ENCODE results near the gene VSIG8. TPM values are rescaled to one million over a fixed set of nuclear protein-coding genes. Genes with fewer than 3 reads are reported as not detected.

Gene VSIG8
- total and polyA plus RNA-seq, 2 donors (not counting 1 experiment from before 2014, with no cell fraction given), result under 0.01 TPM; not detected in 1

DNA sequence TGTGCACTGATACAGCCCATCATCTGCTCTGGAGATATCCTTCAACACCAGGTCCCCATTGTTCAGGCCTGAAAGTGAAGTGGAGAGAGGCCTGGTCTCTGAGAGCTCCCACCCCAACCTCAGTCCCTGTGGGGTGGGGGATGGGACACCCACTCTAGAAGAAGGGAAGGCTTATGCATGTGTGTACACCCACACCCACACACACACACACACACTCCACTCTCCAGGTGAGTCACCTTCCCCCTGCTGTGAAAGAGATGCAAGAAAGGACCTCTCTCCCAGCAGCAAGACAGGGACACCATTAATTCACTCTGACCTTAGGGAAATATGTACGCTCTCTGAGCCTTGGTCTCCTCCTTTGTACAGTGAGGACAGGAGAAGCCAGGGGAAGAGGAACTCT lies 5.9 kb downstream of the VSIG8 start:
- no peak overlapping the region for H3K9ac ChIP-seq (ENCODE audit: insufficient read depth, low read length)
- no peak overlapping the region for H3K4me3 ChIP-seq (replicated peaks in 1 of 4; ENCODE audit: control extremely low read depth in 1 of 4, insufficient read depth in 1 of 4, low read depth in 3 of 4, low read length in 4 of 4)
- no peak for DNase-seq (ENCODE audit: low read depth in 2 of 2)
- H3K27me3 ChIP-seq (ENCODE audit: control insufficient read depth, insufficient read depth, low read length), result no peaks in the 10 kb centered on the region
- no peaks in the 10 kb centered on the region for H3K36me3 ChIP-seq (ENCODE audit: control insufficient read depth, insufficient read depth, low read length)
- peaks cover 7% of the 10 kb centered on the region for H3K4me1 ChIP-seq (ENCODE audit: control insufficient read depth, extremely low read depth, insufficient read depth, low read length)
- no peaks in the 10 kb centered on the region for H3K9me3 ChIP-seq (ENCODE audit: control insufficient read depth, insufficient read depth, low read depth, low read length)
- no peak overlapping the region for H3K27ac ChIP-seq (ENCODE audit: insufficient read depth, low read length)
- TF ChIP-seq CTCF (conservative IDR thresholded peaks at IDR 0.05 in 1 of 2, IDR thresholded peaks at IDR 0.05 in 1 of 2; ENCODE audit: low read depth in 1 of 2, low read length in 2 of 2) (no peak), EZH2 (IDR thresholded peaks at IDR 0.05; ENCODE audit: low read length, missing control alignments) (no peak)
- no peak overlapping the region for H2AFZ ChIP-seq (ENCODE audit: low read length)
- H3K4me2 ChIP-seq (ENCODE audit: extremely low read depth, insufficient read depth, low read length), result no peak overlapping the region
- no peaks in the 10 kb centered on the region for H3K79me2 ChIP-seq (ENCODE audit: control insufficient read depth, insufficient read depth, low read length)
- H4K20me1 ChIP-seq (ENCODE audit: control insufficient read depth, extremely low read depth, insufficient read depth, low read length), result no peaks in the 10 kb centered on the region

DNA sequence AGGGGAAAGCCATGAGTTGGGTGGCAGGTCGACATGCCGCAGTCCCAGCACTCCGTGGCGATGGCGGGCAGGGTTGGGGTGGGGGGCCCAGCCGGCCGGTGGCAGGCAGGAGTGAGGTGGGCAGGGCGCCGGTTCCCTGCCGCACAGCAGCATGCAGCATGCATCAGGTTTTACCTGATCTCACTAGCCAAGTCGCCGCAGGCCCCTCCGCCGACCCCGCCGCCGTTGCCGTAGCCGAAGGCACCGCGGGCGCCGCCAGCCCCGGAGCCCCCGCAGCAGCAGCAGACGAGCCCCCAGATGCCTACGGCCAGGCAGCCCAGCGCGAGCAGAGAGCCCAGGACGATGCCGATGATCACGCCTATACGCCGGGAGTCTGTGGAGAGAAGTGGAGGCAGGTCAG lies 6.7 kb downstream of the VSIG8 start:
- no peak for TF ChIP-seq EZH2 (IDR thresholded peaks at IDR 0.05; ENCODE audit: low read length, missing control alignments)
- no peak for TF ChIP-seq CTCF (conservative IDR thresholded peaks at IDR 0.05 in 1 of 2, IDR thresholded peaks at IDR 0.05 in 1 of 2; ENCODE audit: low read depth in 1 of 2, low read length in 2 of 2)
- H3K36me3 ChIP-seq (ENCODE audit: control insufficient read depth, insufficient read depth, low read length), result no peaks in the 10 kb centered on the region
- H3K9me3 ChIP-seq (ENCODE audit: control insufficient read depth, insufficient read depth, low read depth, low read length), result no peaks in the 10 kb centered on the region
- H3K4me1 ChIP-seq (ENCODE audit: control insufficient read depth, extremely low read depth, insufficient read depth, low read length), result peaks cover 7% of the 10 kb centered on the region
- no peak overlapping the region for H3K27ac ChIP-seq (ENCODE audit: insufficient read depth, low read length)
- no peaks in the 10 kb centered on the region for H3K79me2 ChIP-seq (ENCODE audit: control insufficient read depth, insufficient read depth, low read length)
- no peak overlapping the region for H3K4me2 ChIP-seq (ENCODE audit: extremely low read depth, insufficient read depth, low read length)
- no peak overlapping the region for H2AFZ ChIP-seq (ENCODE audit: low read length)
- no peak for DNase-seq (ENCODE audit: low read depth in 2 of 2)
- no peaks in the 10 kb centered on the region for H4K20me1 ChIP-seq (ENCODE audit: control insufficient read depth, extremely low read depth, insufficient read depth, low read length)
- no peaks in the 10 kb centered on the region for H3K27me3 ChIP-seq (ENCODE audit: control insufficient read depth, insufficient read depth, low read length)
- H3K9ac ChIP-seq (ENCODE audit: insufficient read depth, low read length), result no peak overlapping the region
- H3K4me3 ChIP-seq (replicated peaks in 1 of 4; ENCODE audit: control extremely low read depth in 1 of 4, insufficient read depth in 1 of 4, low read depth in 3 of 4, low read length in 4 of 4), result peak overlapping the region in 1 of 4 experiments; percentile 79

- Histone ChIP-seq H4K20me1 (ENCODE audit: control insufficient read depth, extremely low read depth, insufficient read depth, low read length) (no peaks in the 10 kb centered on the region), H3K27ac (ENCODE audit: insufficient read depth, low read length) (peak overlapping the region; percentile 79), H3K4me1 (ENCODE audit: control insufficient read depth, extremely low read depth, insufficient read depth, low read length) (peaks cover 7% of the 10 kb centered on the region), H3K36me3 (ENCODE audit: control insufficient read depth, insufficient read depth, low read length) (no peaks in the 10 kb centered on the region), H3K4me3 (replicated peaks in 1 of 4; ENCODE audit: control extremely low read depth in 1 of 4, insufficient read depth in 1 of 4, low read depth in 3 of 4, low read length in 4 of 4) (peak overlapping the region; percentile 40 to 79 (median 56)), H2AFZ (ENCODE audit: low read length) (peak overlapping the region; percentile 75), H3K27me3 (ENCODE audit: control insufficient read depth, insufficient read depth, low read length) (no peaks in the 10 kb centered on the region), H3K9ac (ENCODE audit: insufficient read depth, low read length) (peak overlapping the region; percentile 75), H3K79me2 (ENCODE audit: control insufficient read depth, insufficient read depth, low read length) (no peaks in the 10 kb centered on the region), H3K4me2 (ENCODE audit: extremely low read depth, insufficient read depth, low read length) (peak overlapping the region; percentile 90), H3K9me3 (ENCODE audit: control insufficient read depth, insufficient read depth, low read depth, low read length) (no peaks in the 10 kb centered on the region)
- peak; percentile 86 to 89 for DNase-seq (ENCODE audit: low read depth in 2 of 2)
- TF ChIP-seq EZH2 (IDR thresholded peaks at IDR 0.05; ENCODE audit: low read length, missing control alignments) (no peak), CTCF (conservative IDR thresholded peaks at IDR 0.05 in 1 of 2, IDR thresholded peaks at IDR 0.05 in 1 of 2; ENCODE audit: low read depth in 1 of 2, low read length in 2 of 2) (no peak)
Observed at GRCh38 chr1:159854693-159855192, 7.7 kb downstream of the VSIG8 start.
